ENCODE measurements around the gene MLN.

GRCh38 chr6:33774774-33775173, 29.0 kb downstream of the MLN start:
- TF ChIP-seq, protein P1, sequence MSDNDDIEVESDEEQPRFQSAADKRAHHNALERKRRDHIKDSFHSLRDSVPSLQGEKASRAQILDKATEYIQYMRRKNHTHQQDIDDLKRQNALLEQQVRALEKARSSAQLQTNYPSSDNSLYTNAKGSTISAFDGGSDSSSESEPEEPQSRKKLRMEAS (IDR thresholded peaks at IDR 0.05), result no peak
- TF ChIP-seq, protein P2, sequence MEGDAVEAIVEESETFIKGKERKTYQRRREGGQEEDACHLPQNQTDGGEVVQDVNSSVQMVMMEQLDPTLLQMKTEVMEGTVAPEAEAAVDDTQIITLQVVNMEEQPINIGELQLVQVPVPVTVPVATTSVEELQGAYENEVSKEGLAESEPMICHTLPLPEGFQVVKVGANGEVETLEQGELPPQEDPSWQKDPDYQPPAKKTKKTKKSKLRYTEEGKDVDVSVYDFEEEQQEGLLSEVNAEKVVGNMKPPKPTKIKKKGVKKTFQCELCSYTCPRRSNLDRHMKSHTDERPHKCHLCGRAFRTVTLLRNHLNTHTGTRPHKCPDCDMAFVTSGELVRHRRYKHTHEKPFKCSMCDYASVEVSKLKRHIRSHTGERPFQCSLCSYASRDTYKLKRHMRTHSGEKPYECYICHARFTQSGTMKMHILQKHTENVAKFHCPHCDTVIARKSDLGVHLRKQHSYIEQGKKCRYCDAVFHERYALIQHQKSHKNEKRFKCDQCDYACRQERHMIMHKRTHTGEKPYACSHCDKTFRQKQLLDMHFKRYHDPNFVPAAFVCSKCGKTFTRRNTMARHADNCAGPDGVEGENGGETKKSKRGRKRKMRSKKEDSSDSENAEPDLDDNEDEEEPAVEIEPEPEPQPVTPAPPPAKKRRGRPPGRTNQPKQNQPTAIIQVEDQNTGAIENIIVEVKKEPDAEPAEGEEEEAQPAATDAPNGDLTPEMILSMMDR (IDR thresholded peaks at IDR 0.05), result no peak
- TF ChIP-seq, protein P3, sequence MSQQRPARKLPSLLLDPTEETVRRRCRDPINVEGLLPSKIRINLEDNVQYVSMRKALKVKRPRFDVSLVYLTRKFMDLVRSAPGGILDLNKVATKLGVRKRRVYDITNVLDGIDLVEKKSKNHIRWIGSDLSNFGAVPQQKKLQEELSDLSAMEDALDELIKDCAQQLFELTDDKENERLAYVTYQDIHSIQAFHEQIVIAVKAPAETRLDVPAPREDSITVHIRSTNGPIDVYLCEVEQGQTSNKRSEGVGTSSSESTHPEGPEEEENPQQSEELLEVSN (IDR thresholded peaks at IDR 0.05; ENCODE audit: borderline replicate concordance, low read depth), result no peak
- TF ChIP-seq JUNB (IDR thresholded peaks at IDR 0.05) (no peak), RFX5 (IDR thresholded peaks at IDR 0.05) (no peak), PHF8 (IDR thresholded peaks at IDR 0.05; ENCODE audit: borderline replicate concordance, low read depth) (no peak), FOSL2 (IDR thresholded peaks at IDR 0.05) (no peak), FOSL2 (CRISPR knock-in tag; IDR thresholded peaks at IDR 0.05) (no peak), RCOR1 (IDR thresholded peaks at IDR 0.05; ENCODE audit: low read depth, low read length) (no peak), SMC3 (IDR thresholded peaks at IDR 0.05) (no peak), POLR2A (IDR thresholded peaks at IDR 0.05; ENCODE audit: low read length) (no peak), ZFP36 (IDR thresholded peaks at IDR 0.05; ENCODE audit: borderline replicate concordance, partially characterized antibody) (no peak), KDM1A (IDR thresholded peaks at IDR 0.05; ENCODE audit: low read depth) (no peak), RAD21 (conservative IDR thresholded peaks at IDR 0.05 in 1 of 2, IDR thresholded peaks at IDR 0.05 in 1 of 2) (no peak)
- TF ChIP-seq, protein P4, sequence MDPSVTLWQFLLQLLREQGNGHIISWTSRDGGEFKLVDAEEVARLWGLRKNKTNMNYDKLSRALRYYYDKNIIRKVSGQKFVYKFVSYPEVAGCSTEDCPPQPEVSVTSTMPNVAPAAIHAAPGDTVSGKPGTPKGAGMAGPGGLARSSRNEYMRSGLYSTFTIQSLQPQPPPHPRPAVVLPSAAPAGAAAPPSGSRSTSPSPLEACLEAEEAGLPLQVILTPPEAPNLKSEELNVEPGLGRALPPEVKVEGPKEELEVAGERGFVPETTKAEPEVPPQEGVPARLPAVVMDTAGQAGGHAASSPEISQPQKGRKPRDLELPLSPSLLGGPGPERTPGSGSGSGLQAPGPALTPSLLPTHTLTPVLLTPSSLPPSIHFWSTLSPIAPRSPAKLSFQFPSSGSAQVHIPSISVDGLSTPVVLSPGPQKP (IDR thresholded peaks at IDR 0.05; ENCODE audit: low read depth, low read length), result no peak
